Panc1 (cell line): ENCODE data around the gene IFITM1.
"Not testable (repeated sequence)": the region's sequence is repeated elsewhere in the genome, so short reads cannot be mapped to it uniquely, and the experiment has no call there.

Source experiments
- POLR2AphosphoS5 ChIP-seq: IDR thresholded peaks from 2 replicates; pipeline ENCODE4 v1.6.1; 2012; ENCODE audit warnings: mild to moderate bottlenecking, low read depth, low read length, moderate library complexity
- SIN3A ChIP-seq: IDR thresholded peaks from 2 replicates; pipeline ENCODE4 v1.6.1; 2012; ENCODE audit warnings: low read depth, mild to moderate bottlenecking, low read length, moderate library complexity, borderline replicate concordance; ENCODE audit not compliant: insufficient read depth
- TCF7L2 ChIP-seq: IDR thresholded peaks from 2 replicates; pipeline ENCODE4 v1.6.1; 2011; ENCODE audit warnings: mild to moderate bottlenecking, low read depth, low read length, inconsistent platforms
- TF ChIP-seq, protein P1 (sequence below), 2 experiments: IDR thresholded peaks; 2 replicates each; pipeline ENCODE4 v1.6.1; 2011 to 2012; ENCODE audit warnings: low read depth in 2 of 2, control low read depth in 1 of 2, low read length in 1 of 2, mild to moderate bottlenecking in 1 of 2, moderate library complexity in 1 of 2; ENCODE audit not compliant: insufficient read depth in 1 of 2
- TF ChIP-seq, protein P2 (sequence below): fragments of 450-650 bp; IDR thresholded peaks from 2 replicates; pipeline ENCODE4 v1.5.1; 2017; ENCODE audit warnings: mild to moderate bottlenecking

DNA sequence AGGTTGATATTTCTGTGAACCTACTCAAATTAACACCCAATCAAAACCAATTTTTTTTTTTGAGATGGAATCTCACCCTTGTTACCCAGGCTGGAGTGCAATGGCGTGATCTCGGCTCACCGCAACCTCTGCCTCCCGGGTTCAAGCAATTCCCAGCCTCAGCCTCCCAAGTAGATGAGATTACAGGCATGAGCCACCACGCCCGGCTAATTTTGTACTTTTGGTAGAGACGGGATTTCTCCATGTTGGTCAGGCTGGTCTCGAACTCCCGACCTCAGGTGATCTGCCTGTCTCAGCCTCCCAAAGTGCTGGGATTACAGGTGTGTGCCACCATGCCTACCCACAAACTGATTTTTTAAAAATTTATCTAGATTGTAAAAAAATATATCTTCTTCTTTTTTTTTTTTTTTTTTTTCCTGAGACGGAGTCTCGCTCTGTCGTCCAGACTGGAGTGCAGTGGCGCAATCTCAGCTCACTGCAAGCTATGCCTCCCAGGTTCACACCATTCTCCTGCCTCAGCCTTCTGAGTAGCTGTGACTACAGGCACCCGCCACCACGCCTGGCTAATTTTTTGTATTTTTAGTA, 14.8 kb downstream of the IFITM1 start:
- TF ChIP-seq, protein P1, sequence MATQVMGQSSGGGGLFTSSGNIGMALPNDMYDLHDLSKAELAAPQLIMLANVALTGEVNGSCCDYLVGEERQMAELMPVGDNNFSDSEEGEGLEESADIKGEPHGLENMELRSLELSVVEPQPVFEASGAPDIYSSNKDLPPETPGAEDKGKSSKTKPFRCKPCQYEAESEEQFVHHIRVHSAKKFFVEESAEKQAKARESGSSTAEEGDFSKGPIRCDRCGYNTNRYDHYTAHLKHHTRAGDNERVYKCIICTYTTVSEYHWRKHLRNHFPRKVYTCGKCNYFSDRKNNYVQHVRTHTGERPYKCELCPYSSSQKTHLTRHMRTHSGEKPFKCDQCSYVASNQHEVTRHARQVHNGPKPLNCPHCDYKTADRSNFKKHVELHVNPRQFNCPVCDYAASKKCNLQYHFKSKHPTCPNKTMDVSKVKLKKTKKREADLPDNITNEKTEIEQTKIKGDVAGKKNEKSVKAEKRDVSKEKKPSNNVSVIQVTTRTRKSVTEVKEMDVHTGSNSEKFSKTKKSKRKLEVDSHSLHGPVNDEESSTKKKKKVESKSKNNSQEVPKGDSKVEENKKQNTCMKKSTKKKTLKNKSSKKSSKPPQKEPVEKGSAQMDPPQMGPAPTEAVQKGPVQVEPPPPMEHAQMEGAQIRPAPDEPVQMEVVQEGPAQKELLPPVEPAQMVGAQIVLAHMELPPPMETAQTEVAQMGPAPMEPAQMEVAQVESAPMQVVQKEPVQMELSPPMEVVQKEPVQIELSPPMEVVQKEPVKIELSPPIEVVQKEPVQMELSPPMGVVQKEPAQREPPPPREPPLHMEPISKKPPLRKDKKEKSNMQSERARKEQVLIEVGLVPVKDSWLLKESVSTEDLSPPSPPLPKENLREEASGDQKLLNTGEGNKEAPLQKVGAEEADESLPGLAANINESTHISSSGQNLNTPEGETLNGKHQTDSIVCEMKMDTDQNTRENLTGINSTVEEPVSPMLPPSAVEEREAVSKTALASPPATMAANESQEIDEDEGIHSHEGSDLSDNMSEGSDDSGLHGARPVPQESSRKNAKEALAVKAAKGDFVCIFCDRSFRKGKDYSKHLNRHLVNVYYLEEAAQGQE (IDR thresholded peaks at IDR 0.05; ENCODE audit: insufficient read depth in 1 of 2, low read depth in 2 of 2, low read length in 1 of 2) = not testable (repeated sequence)
- TF ChIP-seq, protein P2, sequence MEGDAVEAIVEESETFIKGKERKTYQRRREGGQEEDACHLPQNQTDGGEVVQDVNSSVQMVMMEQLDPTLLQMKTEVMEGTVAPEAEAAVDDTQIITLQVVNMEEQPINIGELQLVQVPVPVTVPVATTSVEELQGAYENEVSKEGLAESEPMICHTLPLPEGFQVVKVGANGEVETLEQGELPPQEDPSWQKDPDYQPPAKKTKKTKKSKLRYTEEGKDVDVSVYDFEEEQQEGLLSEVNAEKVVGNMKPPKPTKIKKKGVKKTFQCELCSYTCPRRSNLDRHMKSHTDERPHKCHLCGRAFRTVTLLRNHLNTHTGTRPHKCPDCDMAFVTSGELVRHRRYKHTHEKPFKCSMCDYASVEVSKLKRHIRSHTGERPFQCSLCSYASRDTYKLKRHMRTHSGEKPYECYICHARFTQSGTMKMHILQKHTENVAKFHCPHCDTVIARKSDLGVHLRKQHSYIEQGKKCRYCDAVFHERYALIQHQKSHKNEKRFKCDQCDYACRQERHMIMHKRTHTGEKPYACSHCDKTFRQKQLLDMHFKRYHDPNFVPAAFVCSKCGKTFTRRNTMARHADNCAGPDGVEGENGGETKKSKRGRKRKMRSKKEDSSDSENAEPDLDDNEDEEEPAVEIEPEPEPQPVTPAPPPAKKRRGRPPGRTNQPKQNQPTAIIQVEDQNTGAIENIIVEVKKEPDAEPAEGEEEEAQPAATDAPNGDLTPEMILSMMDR = not testable (repeated sequence)
- not testable (repeated sequence) for TF ChIP-seq SIN3A, POLR2AphosphoS5, TCF7L2
